D721Med (cell line): ENCODE results near the gene TTLL11.

Source experiments
- DNase-seq: peaks from one replicate; pipeline ENCODE4 v3.0.0; 2011; ENCODE audit warnings: low spot score; ENCODE audit not compliant: insufficient read length
- FAIRE-seq: peaks from 2 replicates; lab custom pipeline; 2011; peaks lifted over from hg19 to GRCh38; lab: Jason Lieb, UNC
- CTCF ChIP-seq: IDR thresholded peaks from 2 replicates; pipeline ENCODE4 v1.5.1; 2012; ENCODE audit warnings: mild to moderate bottlenecking, control low read depth; ENCODE audit not compliant: insufficient read depth; ENCODE audit errors: missing control alignments

The TTLL11 gene

GRCh38 chr9:121888438-121888775 is 204.7 kb downstream of the TTLL11 start:
- no peak for FAIRE-seq
- DNase-seq: no peak
- TF ChIP-seq CTCF: no peak

- FAIRE-seq (no peak), DNase-seq (no peak)
- TF ChIP-seq CTCF: no peak
These were observed 205.3 kb downstream of the TTLL11 start for GRCh38 chr9:121887553-121888437.

GRCh38 chr9:121886759-121887485 is 206.2 kb downstream of the TTLL11 start:
- no peak for DNase-seq
- FAIRE-seq: no peak
- no peak for TF ChIP-seq CTCF

GRCh38 chr9:121885345-121885901 is 207.7 kb downstream of the TTLL11 start:
- TF ChIP-seq CTCF: no peak
- DNase-seq (no peak), FAIRE-seq (no peak)

- DNase-seq (no peak), FAIRE-seq (no peak)
- no peak for TF ChIP-seq CTCF
These were observed 209.0 kb downstream of the TTLL11 start for GRCh38 chr9:121884057-121884541.

- DNase-seq (no peak), FAIRE-seq (no peak)
- TF ChIP-seq CTCF: no peak
These were observed 209.6 kb downstream of the TTLL11 start for GRCh38 chr9:121883281-121884056.
